ENCODE results near the gene COX6A2. TPM values are rescaled to one million over a fixed set of nuclear protein-coding genes. Genes with fewer than 3 reads are reported as not detected.
A peak's percentile ranks its signal among the peaks of the same experiment; 100 is the strongest.

The COX6A2 gene
- total RNA-seq, 1 experiment from 2014 or later, result not detected

- Mint-ChIP-seq H3K4me3 (peak overlapping the region; percentile 77 to 81), H3K4me1 (peaks cover 5 to 11% of the 10 kb centered on the region in 2 experiments), H3K9me3 (peaks cover 4% of the 10 kb centered on the region in 2 experiments; a peak in 3 of 5 replicates), H3K36me3 (ENCODE audit: insufficient read depth in 1 of 3, low read depth in 3 of 3) (no peaks in the 10 kb centered on the region), H3K27ac (no peak overlapping the region; a peak in 1 of 7 replicates), H3K27me3 (ENCODE audit: low read depth) (peaks cover 9% of the 10 kb centered on the region)
- Histone ChIP-seq H2BK20ac (ENCODE audit: low read depth, low read length, poor library complexity, severe bottlenecking) (no peak overlapping the region), H2AFZ (ENCODE audit: low read length) (no peak overlapping the region), H4K20me1 (ENCODE audit: control insufficient read depth, insufficient read depth, insufficient read length) (no peaks in the 10 kb centered on the region), H3K14ac (ENCODE audit: insufficient read depth, low read length) (no peak overlapping the region), H2AK5ac (ENCODE audit: insufficient read length, low read length) (no peak overlapping the region), H3K56ac (ENCODE audit: insufficient read length, low read depth, low read length) (no peak overlapping the region), H2BK120ac (ENCODE audit: low read depth, low read length, poor library complexity, severe bottlenecking) (no peak overlapping the region), H4K8ac (replicated peaks; ENCODE audit: insufficient read length, low read depth, low read length) (no peak overlapping the region), H3K9ac (ENCODE audit: extremely low read depth, insufficient read length, low read length) (no peak overlapping the region), H4K5ac (ENCODE audit: insufficient read length, low read depth, low read length) (no peak overlapping the region), H3K79me2 (ENCODE audit: insufficient read depth, low read length) (no peaks in the 10 kb centered on the region), H2BK5ac (ENCODE audit: insufficient read length, low read length) (no peak overlapping the region), H3K27ac (ENCODE audit: insufficient read length, low read depth, low read length) (no peak overlapping the region), H3K18ac (ENCODE audit: insufficient read length, low read depth, low read length) (no peak overlapping the region), H3K27me3 (ENCODE audit: insufficient read depth, low read length) (no peaks in the 10 kb centered on the region), H3K4me2 (ENCODE audit: insufficient read depth, insufficient read length, low read length) (no peak overlapping the region), H3K4ac (ENCODE audit: low read depth, low read length) (no peak overlapping the region), H3K23ac (ENCODE audit: insufficient read length, low read depth, low read length) (no peak overlapping the region), H3T11ph (ENCODE audit: low read length) (no peak overlapping the region), H3K4me1 (ENCODE audit: insufficient read depth, low read length) (no peaks in the 10 kb centered on the region), H2BK12ac (ENCODE audit: insufficient read length, low read depth, low read length) (no peak overlapping the region), H3K79me1 (ENCODE audit: insufficient read depth, low read depth, low read length, poor library complexity, severe bottlenecking) (no peaks in the 10 kb centered on the region), H2BK15ac (ENCODE audit: low read depth, low read length) (no peak overlapping the region), H4K91ac (ENCODE audit: insufficient read length, low read depth, low read length) (no peak overlapping the region), H3K23me2 (ENCODE audit: insufficient read length, low read depth, low read length, poor library complexity, severe bottlenecking) (no peaks in the 10 kb centered on the region), H3K9me3 (ENCODE audit: control insufficient read depth, low read depth, low read length) (no peaks in the 10 kb centered on the region)
- TF ChIP-seq CTCF (conservative IDR thresholded peaks at IDR 0.05), result no peak
- no CpG with 5 or more reads among the region's 34 CpGs for WGBS (ENCODE audit: extremely low coverage, insufficient read length, low lambda C conversion rate)
- DNase-seq, result peak; percentile 31
Measured at GRCh38 chr16:31441956-31442355, 13.8 kb upstream of the COX6A2 start.

Data from H9 (cell line).